HCT116 (cell line): ENCODE measurements around the gene PER2. TPM values are rescaled to one million over a fixed set of nuclear protein-coding genes. Genes with fewer than 3 reads are reported as not detected.

Experiments used
- ATAC-seq: fragments of 200-7000 bp; cut with Tn5 transposase; 2 replicates; pipeline ENCODE4 v1.9.1; 2020; ENCODE audit warnings: mild to moderate bottlenecking, moderate library complexity
- BruUV-seq: library from RNA; stranded (reverse); fragments of 400-500 nt; replicated peaks from 2 replicates; lab custom pipeline; 2021; lab: Mats Ljungman, UMichigan
- CTCF ChIA-PET: fragments of 300-600 bp; sonication (Branson Sonifier 250); formaldehyde crosslinking; loops from one replicate; lab custom pipeline; 2021; ENCODE audit warnings: antibody characterized with exemption; lab: Charles Lee
- POLR2A ChIA-PET: fragments of 300-600, 350-600 bp; sonication (Branson Sonifier 250); formaldehyde crosslinking; loops from one replicate; lab custom pipeline; 2021; ENCODE audit warnings: antibody characterized with exemption; lab: Charles Lee
- RAD21 ChIA-PET, 2 experiments: fragments of 300-600 bp; sonication (Branson Sonifier 250); formaldehyde crosslinking; loops; one replicate each; lab custom pipeline; 2023; ENCODE audit warnings: low total read pairs in 2 of 2; ENCODE audit not compliant: uncharacterized antibody in 2 of 2, unreplicated experiment in 2 of 2, low non-redundant PET in 1 of 2; lab: Charles Lee
- DNase-seq: peaks from one replicate; pipeline ENCODE4 v3.0.0-alpha.2; 2010; ENCODE audit warnings: low read depth, low spot score
- H2AFZ ChIP-seq: fragments of 200-600 bp; shearing (Covaris generic), sonication (generic); 2 replicates; pipeline ENCODE4 v1.6.1; 2017; ENCODE audit warnings: low read depth, mixed run types, mixed read lengths, antibody characterized with exemption, low read length; ENCODE audit not compliant: poor library complexity, severe bottlenecking
- H3K27ac ChIP-seq: 2 replicates; pipeline ENCODE4 v1.5.1; 2012; ENCODE audit warnings: low read depth, low read length
- H3K27me3 ChIP-seq: fragments of 200-600 bp; sonication (generic); 2 replicates; pipeline ENCODE4 v1.6.1; 2016; ENCODE audit warnings: mixed run types, low read length, mixed read lengths; ENCODE audit not compliant: insufficient read depth
- H3K36me3 ChIP-seq, 2 experiments: fragments of 200-500 bp in 1 of 2; fragments of 200-600 bp in 1 of 2; sonication (Bioruptor generic) in 1 of 2; sonication (generic) in 1 of 2; 2 replicates each; pipeline versions ENCODE4 v1.5.1 to v1.6.1; 2014 to 2016; ENCODE audit warnings: low read length in 2 of 2, inconsistent platforms in 1 of 2, mixed read lengths in 1 of 2, mixed run types in 1 of 2; ENCODE audit not compliant: insufficient read depth in 2 of 2, control insufficient read depth in 1 of 2
- H3K4me1 ChIP-seq, 2 experiments: fragments of 200-600 bp in 1 of 2; sonication (generic) in 1 of 2; 2 replicates each; pipeline versions ENCODE4 v1.5.1 to v1.6.1; 2012 to 2017; ENCODE audit warnings: low read length in 2 of 2, inconsistent platforms in 1 of 2, mild to moderate bottlenecking in 1 of 2, mixed read lengths in 1 of 2, mixed run types in 1 of 2, moderate library complexity in 1 of 2; ENCODE audit not compliant: insufficient read depth in 2 of 2, control insufficient read depth in 1 of 2
- H3K4me2 ChIP-seq: fragments of 200-600 bp; sonication (generic); 2 replicates; pipeline ENCODE4 v1.6.1; 2017; ENCODE audit warnings: mixed run types, low read length, mixed read lengths
- H3K4me3 ChIP-seq, 2 experiments: fragments of 200-600 bp in 1 of 2; sonication (generic) in 1 of 2; replicated peaks in 1 of 2; 2 replicates each; pipeline ENCODE4 v1.5.1; 2011 to 2016; ENCODE audit warnings: low read length in 2 of 2, control low read depth in 1 of 2, low read depth in 1 of 2, mild to moderate bottlenecking in 1 of 2, mixed read lengths in 1 of 2, mixed run types in 1 of 2
- H3K79me2 ChIP-seq: fragments of 200-600 bp; sonication (generic); 2 replicates; pipeline ENCODE4 v1.6.1; 2017; ENCODE audit warnings: mild to moderate bottlenecking, mixed run types, low read length, moderate library complexity, mixed read lengths; ENCODE audit not compliant: insufficient read depth
- H3K9ac ChIP-seq: fragments of 200-600 bp; sonication (generic); 2 replicates; pipeline ENCODE4 v1.6.1; 2016; ENCODE audit warnings: low read length, mixed read lengths
- H3K9me2 ChIP-seq: fragments of 200-600 bp; sonication (generic), shearing (Covaris generic); 2 replicates; pipeline ENCODE4 v1.6.1; 2017; ENCODE audit warnings: mixed run types, mild to moderate bottlenecking, moderate library complexity; ENCODE audit not compliant: insufficient read depth
- H3K9me3 ChIP-seq, 2 experiments: fragments of 200-500 bp in 1 of 2; fragments of 200-600 bp in 1 of 2; sonication (Bioruptor generic) in 1 of 2; sonication (generic) in 1 of 2; 2 replicates each; pipeline ENCODE4 v1.6.1; 2014 to 2017; ENCODE audit warnings: low read length in 2 of 2, mixed read lengths in 2 of 2, inconsistent platforms in 1 of 2, low read depth in 1 of 2, mild to moderate bottlenecking in 1 of 2, mixed run types in 1 of 2, moderate library complexity in 1 of 2; ENCODE audit not compliant: control insufficient read depth in 1 of 2, insufficient read depth in 1 of 2
- H4K20me1 ChIP-seq: fragments of 200-600 bp; sonication (generic), shearing (Covaris generic); 2 replicates; pipeline ENCODE4 v1.6.1; 2017; ENCODE audit warnings: mixed run types, mild to moderate bottlenecking, moderate library complexity; ENCODE audit not compliant: insufficient read depth
- ATF3 ChIP-seq: IDR thresholded peaks from 2 replicates; pipeline ENCODE4 v1.6.1; 2012
- CEBPB ChIP-seq: IDR thresholded peaks from 2 replicates; pipeline ENCODE4 v1.6.1; 2012; ENCODE audit warnings: low read depth
- CTCF ChIP-seq, 3 experiments: fragments of 200-600 bp in 1 of 3; sonication (generic) in 1 of 3; IDR thresholded peaks in 2 of 3; conservative IDR thresholded peaks in 1 of 3; 2 replicates each; pipeline ENCODE4 v1.5.1; 2012 to 2017; ENCODE audit warnings: low read depth in 2 of 3, low read length in 2 of 3, antibody characterized with exemption in 1 of 3, borderline replicate concordance in 1 of 3, control low read depth in 1 of 3, mild to moderate bottlenecking in 1 of 3, mixed read lengths in 1 of 3, mixed run types in 1 of 3, moderate library complexity in 1 of 3; ENCODE audit not compliant: insufficient read depth in 1 of 3
- ELF1 ChIP-seq: IDR thresholded peaks from 2 replicates; pipeline ENCODE4 v1.6.1; 2012; ENCODE audit warnings: low read depth, borderline replicate concordance
- EZH2phosphoT487 ChIP-seq: fragments of 200-600 bp; IDR thresholded peaks from 2 replicates; pipeline ENCODE4 v1.6.1; 2018; ENCODE audit warnings: antibody characterized with exemption, borderline replicate concordance
- FOSL1 ChIP-seq: IDR thresholded peaks from 2 replicates; pipeline ENCODE4 v1.6.1; 2012; ENCODE audit warnings: low read depth
- JUND ChIP-seq: IDR thresholded peaks from 2 replicates; pipeline ENCODE4 v1.6.1; 2012
- MAX ChIP-seq: IDR thresholded peaks from 2 replicates; pipeline ENCODE4 v1.6.1; 2012
- POLR2A ChIP-seq: IDR thresholded peaks from 2 replicates; pipeline ENCODE4 v1.7.0; 2011; ENCODE audit warnings: borderline replicate concordance; ENCODE audit not compliant: insufficient read depth, insufficient read length; ENCODE audit errors: extremely low read depth
- POLR2AphosphoS5 ChIP-seq: IDR thresholded peaks from 2 replicates; pipeline ENCODE4 v1.6.1; 2011; ENCODE audit warnings: mild to moderate bottlenecking, low read depth, low read length, moderate library complexity
- RAD21 ChIP-seq: IDR thresholded peaks from 2 replicates; pipeline ENCODE4 v1.6.1; 2012; ENCODE audit warnings: low read depth, mild to moderate bottlenecking
- REST ChIP-seq: IDR thresholded peaks from 2 replicates; pipeline ENCODE4 v1.6.1; 2012; ENCODE audit warnings: low read depth
- SP1 ChIP-seq: IDR thresholded peaks from 2 replicates; pipeline ENCODE4 v1.6.1; 2012; ENCODE audit warnings: low read depth
- SRF ChIP-seq: IDR thresholded peaks from 2 replicates; pipeline ENCODE4 v1.6.1; 2012; ENCODE audit warnings: low read depth
- TCF7L2 ChIP-seq: IDR thresholded peaks from 2 replicates; pipeline ENCODE4 v1.7.0; 2011; ENCODE audit warnings: borderline replicate concordance, inconsistent platforms; ENCODE audit not compliant: insufficient read depth, insufficient read length; ENCODE audit errors: extremely low read depth
- YY1 ChIP-seq: IDR thresholded peaks from 2 replicates; pipeline ENCODE4 v1.6.1; 2011; ENCODE audit warnings: low read length, low read depth, moderate library complexity, mild to moderate bottlenecking; ENCODE audit not compliant: insufficient replicate concordance; ENCODE audit errors: extremely low read depth
- ZBTB33 ChIP-seq: IDR thresholded peaks from 2 replicates; pipeline ENCODE4 v1.6.1; 2011; ENCODE audit warnings: mild to moderate bottlenecking, low read length, moderate library complexity; ENCODE audit not compliant: insufficient replicate concordance; ENCODE audit errors: extremely low read depth
- ZFX ChIP-seq: fragments of 450-650 bp; IDR thresholded peaks from 2 replicates; pipeline ENCODE4 v1.6.1; 2017
- ZNF274 ChIP-seq: fragments of 200-500 bp; sonication (Bioruptor generic); IDR thresholded peaks from 2 replicates; pipeline ENCODE4 v1.6.1; 2014; ENCODE audit warnings: mild to moderate bottlenecking, low read depth, low read length, inconsistent platforms
- intact Hi-C: fragments of 100-400 bp; cut with micrococcal nuclease; formaldehyde crosslinking; loops from 2 replicates; pipeline ENCODE4 v1.10.0; 2022
- total RNA-seq: library from RNA; stranded (reverse); gene quantifications from one replicate; pipeline ENCODE4 v1.2.1, GENCODE V29; 2021; ENCODE audit not compliant: unreplicated experiment

PER2 gene
- total RNA-seq, 1 experiment from 2014 or later, result 18.7 TPM

GRCh38 chr2:238272156-238272555 is 16.3 kb downstream of the PER2 start:
- RAD21 ChIA-PET, result no interaction called here
- H2AFZ ChIP-seq, result no peak overlapping the region
- no TSS peak for BruUV-seq
- no peaks in the 10 kb centered on the region for H4K20me1 ChIP-seq
- H3K79me2 ChIP-seq, result no peaks in the 10 kb centered on the region
- ATAC-seq (no peak), DNase-seq (no peak)
- H3K9me2 ChIP-seq, result no peaks in the 10 kb centered on the region
- peaks cover 11% of the 10 kb centered on the region in 2 experiments for H3K36me3 ChIP-seq
- POLR2A ChIA-PET, result no interaction called here
- H3K9me3 ChIP-seq, result no peaks in the 10 kb centered on the region
- intact Hi-C loops, result no loop called here
- peaks cover 1 to 6% of the 10 kb centered on the region in 2 experiments; a peak in 3 of 4 replicates for H3K4me1 ChIP-seq
- H3K9ac ChIP-seq, result no peak overlapping the region
- H3K27me3 ChIP-seq, result no peaks in the 10 kb centered on the region
- no peak overlapping the region for H3K4me3 ChIP-seq
- no peak overlapping the region for H3K4me2 ChIP-seq
- no peak overlapping the region for H3K27ac ChIP-seq
- TF ChIP-seq YY1 (no peak), ZFX (no peak), SP1 (no peak), RAD21 (no peak), ELF1 (no peak), REST (no peak), FOSL1 (no peak), ZNF274 (no peak), POLR2A (no peak), ATF3 (no peak), EZH2phosphoT487 (no peak), CTCF (IDR thresholded peaks at IDR 0.05 in 2 of 3, conservative IDR thresholded peaks at IDR 0.05 in 1 of 3; ENCODE audit: borderline replicate concordance in 1 of 3, insufficient read depth in 1 of 3, low read depth in 2 of 3, low read length in 2 of 3) (no peak), CEBPB (no peak), SRF (no peak), MAX (no peak), ZBTB33 (no peak), JUND (no peak), POLR2AphosphoS5 (no peak), TCF7L2 (no peak)
- TF ChIP-seq, all 23 proteins: peak for 0
- CTCF ChIA-PET, result no interaction called here
